Ectodermal cell (in vitro differentiated cells): ENCODE measurements around the gene CASP12.

ENCODE experiments used
- H3K27ac ChIP-seq: 2 replicates; pipeline ENCODE4 v1.7.0; 2013; ENCODE audit warnings: mild to moderate bottlenecking, low read depth, low read length; ENCODE audit not compliant: insufficient read depth, poor library complexity, severe bottlenecking
- H3K27me3 ChIP-seq: 2 replicates; pipeline ENCODE4 v1.7.0; 2013; ENCODE audit warnings: mild to moderate bottlenecking, low read length; ENCODE audit not compliant: insufficient read depth, control insufficient read depth, poor library complexity, severe bottlenecking
- H3K36me3 ChIP-seq: one replicate; pipeline ENCODE4 v1.7.0; 2013; ENCODE audit warnings: low read length; ENCODE audit not compliant: control insufficient read depth, insufficient read depth
- H3K4me1 ChIP-seq: one replicate; pipeline ENCODE4 v1.7.0; 2013; ENCODE audit warnings: low read length; ENCODE audit not compliant: control insufficient read depth, insufficient read depth
- H3K4me3 ChIP-seq: 2 replicates; pipeline ENCODE4 v1.7.0; 2013; ENCODE audit warnings: low read depth, low read length, control low read depth; ENCODE audit not compliant: insufficient read depth
- H3K9me3 ChIP-seq: 2 replicates; pipeline ENCODE4 v1.7.0; 2013; ENCODE audit warnings: mild to moderate bottlenecking, low read length, moderate library complexity; ENCODE audit not compliant: control insufficient read depth
- WGBS, 2 experiments: methylation state at CpG; one replicate each; pipeline ENCODE4 v1.1.7; 2013; ENCODE audit warnings: missing lambda C conversion rate in 2 of 2; 5-methylcytosine and 5-hydroxymethylcytosine counted together

The CASP12 gene

DNA sequence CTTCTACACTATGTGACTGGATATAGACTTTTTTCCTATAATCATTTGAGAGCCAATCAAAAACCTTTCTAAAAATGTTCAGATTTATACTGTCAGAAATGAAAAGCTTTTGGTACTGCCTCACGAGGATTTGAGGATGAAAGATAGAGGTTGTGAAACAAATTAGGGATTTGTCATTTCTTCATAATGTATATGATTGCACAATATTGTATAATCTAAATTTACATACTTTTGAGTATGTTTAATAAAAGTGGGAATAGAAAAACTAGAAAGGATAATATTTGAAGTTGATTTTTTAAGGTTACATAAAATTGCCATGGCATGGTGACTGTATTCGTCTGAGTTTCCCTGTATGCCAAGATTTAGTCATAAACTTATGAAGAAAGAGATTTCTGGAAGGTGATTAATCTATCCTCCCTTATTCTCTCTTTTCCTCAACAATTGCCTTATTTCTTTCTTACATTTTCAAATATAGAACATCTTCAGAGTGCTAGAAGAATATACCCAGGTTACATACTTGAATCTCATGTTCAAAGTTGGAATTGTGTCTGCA lies 56.2 kb downstream of the CASP12 start:
- no peaks in the 10 kb centered on the region for H3K4me1 ChIP-seq
- no peaks in the 10 kb centered on the region for H3K27me3 ChIP-seq
- 100% methylated on average over 1 of the region's 2 CpGs for WGBS, 2 experiments
- no peak overlapping the region for H3K27ac ChIP-seq
- H3K4me3 ChIP-seq: no peak overlapping the region
- no peaks in the 10 kb centered on the region for H3K9me3 ChIP-seq
- no peaks in the 10 kb centered on the region for H3K36me3 ChIP-seq

DNA sequence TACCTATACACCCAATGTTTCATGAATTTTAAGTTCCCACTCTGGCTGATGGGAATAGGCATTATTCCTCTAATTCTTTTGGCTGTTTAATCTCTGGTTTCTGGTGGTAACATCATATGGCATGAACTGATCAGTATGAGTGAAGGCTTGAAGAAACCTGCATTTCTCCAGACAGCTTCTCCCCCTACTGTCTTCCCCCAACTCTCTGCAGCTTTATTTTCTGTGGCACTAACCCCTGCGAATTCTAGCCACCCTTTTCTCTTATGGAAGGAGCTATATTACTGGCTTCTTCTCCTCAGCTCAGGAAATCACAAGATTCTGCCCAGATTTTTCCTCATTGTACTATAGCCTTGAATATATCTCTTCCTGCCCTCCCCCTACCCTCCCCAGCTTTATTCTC lies 57.1 kb downstream of the CASP12 start:
- 60 to 73% methylated on average over 1 of the region's 1 CpG for WGBS, 2 experiments
- Histone ChIP-seq H3K4me1 (no peaks in the 10 kb centered on the region), H3K36me3 (no peaks in the 10 kb centered on the region), H3K9me3 (no peaks in the 10 kb centered on the region), H3K27me3 (no peaks in the 10 kb centered on the region), H3K4me3 (no peak overlapping the region), H3K27ac (no peak overlapping the region)

DNA sequence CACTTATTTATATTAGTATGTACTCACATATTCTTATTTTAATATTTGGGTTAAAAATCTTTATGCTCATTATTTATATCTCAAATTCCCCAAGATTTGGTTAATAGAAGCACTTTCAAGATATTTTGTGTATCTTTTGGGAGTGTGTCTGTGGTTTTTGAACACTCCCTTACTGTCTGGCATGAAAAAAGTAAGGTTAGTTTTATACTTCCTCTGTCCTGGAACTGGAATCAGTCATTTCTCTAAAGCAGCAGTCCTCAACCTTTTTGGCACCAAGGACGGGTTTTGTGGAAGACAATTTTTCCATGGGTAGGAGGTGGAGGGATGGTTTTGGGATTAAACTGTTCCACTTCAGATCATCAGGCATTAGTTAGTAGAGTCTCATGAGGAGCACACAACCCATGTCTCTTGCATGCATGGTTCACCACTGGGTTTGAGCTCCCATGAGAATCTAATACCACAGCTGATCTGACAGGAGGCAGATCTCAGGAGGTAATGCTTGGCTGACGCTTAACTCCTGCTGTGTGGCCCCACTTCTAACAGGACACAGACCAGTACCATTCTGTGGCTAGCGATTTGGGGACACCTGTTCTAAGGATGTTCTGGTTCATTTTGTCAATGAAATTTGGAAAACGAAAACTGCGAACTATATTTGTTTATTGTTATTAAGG lies 60.2 kb downstream of the CASP12 start:
- Histone ChIP-seq H3K4me1 (no peaks in the 10 kb centered on the region), H3K27ac (no peak overlapping the region), H3K36me3 (no peaks in the 10 kb centered on the region), H3K9me3 (no peaks in the 10 kb centered on the region), H3K27me3 (no peaks in the 10 kb centered on the region), H3K4me3 (no peak overlapping the region)
- 93 to 97% methylated on average over 5 of the region's 5 CpGs for WGBS, 2 experiments

DNA sequence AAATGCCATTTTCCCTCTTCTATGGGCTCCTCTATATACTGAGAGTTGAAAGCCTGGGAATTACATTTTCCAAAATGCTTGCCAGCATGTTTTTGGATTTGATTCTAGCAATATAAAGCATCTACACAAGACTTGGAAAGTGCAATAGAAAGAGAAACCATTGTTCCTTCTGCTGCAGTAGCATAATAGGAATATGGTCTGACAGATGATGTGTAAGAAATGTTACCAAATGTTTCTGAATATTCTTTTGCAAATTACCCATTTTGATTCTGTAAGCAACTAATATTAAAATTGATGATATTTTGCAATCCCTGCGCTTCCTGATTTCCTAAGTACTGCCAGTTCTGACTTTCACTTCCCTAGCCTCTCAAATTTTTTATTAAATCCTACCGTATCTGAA lies 61.6 kb downstream of the CASP12 start:
- Histone ChIP-seq H3K27ac (no peak overlapping the region), H3K9me3 (no peaks in the 10 kb centered on the region), H3K36me3 (no peaks in the 10 kb centered on the region), H3K4me1 (no peaks in the 10 kb centered on the region), H3K27me3 (no peaks in the 10 kb centered on the region), H3K4me3 (no peak overlapping the region)
- 0% methylated on average over 1 of the region's 2 CpGs for WGBS, 2 experiments
